Right cardiac atrium (tissue), 5 donors: Measurements from ENCODE around the gene NLRC5. TPM values are rescaled to one million over a fixed set of nuclear protein-coding genes. Genes with fewer than 3 reads are reported as not detected.
"Not testable (repeated sequence)": the region's sequence is repeated elsewhere in the genome, so short reads cannot be mapped to it uniquely, and the experiment has no call there.

Experiments used
- ATAC-seq, 2 donors: fragments of 200-7000 bp; cut with Tn5 transposase; one replicate each; pipeline versions ENCODE4 v1.8.0 to v1.9.1; 2020; ENCODE audit warnings: moderate library complexity in 2 of 2, mild to moderate bottlenecking in 1 of 2
- DNase-seq, 3 donors: peaks; one replicate each; pipeline ENCODE4 v3.0.0-alpha.2; 2020
- H3K27ac ChIP-seq: one replicate; pipeline ENCODE4 v1.5.1; 2013; ENCODE audit warnings: mild to moderate bottlenecking, low read length, control low read depth, moderate library complexity
- H3K27me3 ChIP-seq: one replicate; pipeline ENCODE4 v1.6.1; 2013; ENCODE audit not compliant: control insufficient read depth, insufficient read depth
- H3K4me1 ChIP-seq: one replicate; pipeline ENCODE4 v1.6.1; 2013; ENCODE audit warnings: low read length; ENCODE audit not compliant: control insufficient read depth, insufficient read depth
- H3K4me3 ChIP-seq: one replicate; pipeline ENCODE4 v1.5.1; 2013; ENCODE audit warnings: low read length, control low read depth
- H3K9me3 ChIP-seq: one replicate; pipeline ENCODE4 v1.6.1; 2013; ENCODE audit warnings: low read length; ENCODE audit not compliant: control insufficient read depth
- WGBS: extraction: QIAGEN DNeasy Blood & Tissue Kit; methylation state at CpG from one replicate; pipeline ENCODE4 v1.1.7; 2013; 5-methylcytosine and 5-hydroxymethylcytosine counted together
- intact Hi-C, 4 donors: fragments of 100-400 bp; cut with DNase I; formaldehyde crosslinking; loops; one replicate each; pipeline versions ENCODE4 v1.11.0 to v1.14.0; 2022 to 2023
- polyA plus RNA-seq: library from polyadenylated mRNA; stranded (reverse); fragments of 200-250 nt; gene quantifications from one replicate; pipeline ENCODE4 v1.2.3, GENCODE V29; 2013
- total RNA-seq, 4 donors: library from RNA; stranded (reverse); fragmentation: NEBNext Ultra II Directional; extraction: Animal tissue kit (Norgen Biotek cat#: 25700); gene quantifications; one replicate each; pipeline ENCODE4 v1.2.1, GENCODE V29; 2021
- donor health status: healthy with polysubstance abuse.
- donor health status: DM: no; HTN: yes; CAD: no.
- donor health status: DM: no; HTN: no; CAD: no.
- donor health status: DM: no; HTN: yes; CAD: no; lungs with severe emphysema.
- donor health status: DM: yes; HTN: yes; CAD: no.

The NLRC5 gene
- total and polyA plus RNA-seq, 5 donors, result 7.9 to 25.0 (median 9.9) TPM

GRCh38 chr16:57069635-57070370 is 80.4 kb downstream of the NLRC5 start:
- no peaks in the 10 kb centered on the region for H3K27me3 ChIP-seq
- H3K4me3 ChIP-seq, result no peak overlapping the region
- WGBS, result 82% methylated on average over 8 of the region's 8 CpGs
- no peak overlapping the region for H3K27ac ChIP-seq
- no peaks in the 10 kb centered on the region for H3K4me1 ChIP-seq
- H3K9me3 ChIP-seq, result no peaks in the 10 kb centered on the region
- no peak for ATAC-seq
- intact Hi-C loops, result no loop called here
- no peak for DNase-seq

- ATAC-seq (no peak), DNase-seq (no peak)
- H3K9me3 ChIP-seq, result no peaks in the 10 kb centered on the region
- no peaks in the 10 kb centered on the region for H3K4me1 ChIP-seq
- WGBS, result 100% methylated on average over 2 of the region's 2 CpGs
- no peak overlapping the region for H3K4me3 ChIP-seq
- H3K27me3 ChIP-seq, result no peaks in the 10 kb centered on the region
- intact Hi-C loops, result no loop called here
- no peak overlapping the region for H3K27ac ChIP-seq
These were observed 81.1 kb downstream of the NLRC5 start for GRCh38 chr16:57070424-57070823.

GRCh38 chr16:57071081-57071732 is 81.8 kb downstream of the NLRC5 start:
- ATAC-seq, H3K4me3 ChIP-seq, DNase-seq, H3K9me3 ChIP-seq, H3K27me3 ChIP-seq, H3K27ac ChIP-seq, intact Hi-C loops, H3K4me1 ChIP-seq: not testable (repeated sequence)
- 93% methylated on average over 4 of the region's 4 CpGs for WGBS

- DNase-seq (no peak), ATAC-seq (peak in 1 of 2 donors; percentile 29)
- H3K9me3 ChIP-seq, result no peaks in the 10 kb centered on the region
- 74% methylated on average over 3 of the region's 3 CpGs for WGBS
- H3K27ac ChIP-seq, result no peak overlapping the region
- intact Hi-C loops, result no loop called here
- H3K4me3 ChIP-seq, result no peak overlapping the region
- H3K27me3 ChIP-seq, result no peaks in the 10 kb centered on the region
- H3K4me1 ChIP-seq, result no peaks in the 10 kb centered on the region
These were observed 82.7 kb downstream of the NLRC5 start for GRCh38 chr16:57071831-57072582.

GRCh38 chr16:57072616-57073275 is 83.4 kb downstream of the NLRC5 start:
- Histone ChIP-seq H3K4me3 (no peak overlapping the region), H3K27ac (no peak overlapping the region), H3K4me1 (no peaks in the 10 kb centered on the region), H3K9me3 (no peaks in the 10 kb centered on the region), H3K27me3 (no peaks in the 10 kb centered on the region)
- DNase-seq (no peak), ATAC-seq (no peak)
- intact Hi-C loops, result no loop called here
- WGBS, result 66% methylated on average over 8 of the region's 8 CpGs

- intact Hi-C loops, result loop anchor here in 1 of 4 donors (5.0 kb wide), 1 partner anchor 95 kb away; no protein-coding TSS in a partner anchor
- Histone ChIP-seq H3K27me3 (no peaks in the 10 kb centered on the region), H3K27ac (no peak overlapping the region), H3K4me3 (no peak overlapping the region), H3K4me1 (no peaks in the 10 kb centered on the region), H3K9me3 (no peaks in the 10 kb centered on the region)
- DNase-seq, result no peak
- 74% methylated on average over 7 of the region's 7 CpGs for WGBS
- peak in 1 of 2 donors; percentile 8 for ATAC-seq
These were observed 88.4 kb downstream of the NLRC5 start for GRCh38 chr16:57077714-57078113.

GRCh38 chr16:57081744-57082143 is 92.4 kb downstream of the NLRC5 start:
- Histone ChIP-seq H3K9me3 (no peaks in the 10 kb centered on the region), H3K4me1 (no peaks in the 10 kb centered on the region), H3K4me3 (no peak overlapping the region), H3K27ac (no peak overlapping the region), H3K27me3 (no peaks in the 10 kb centered on the region)
- DNase-seq (no peak), ATAC-seq (no peak)
- intact Hi-C loops, result loop anchor here (5.0 to 10.0 kb wide), 2 partner anchors 86 to 333 kb away; no protein-coding TSS in a partner anchor

GRCh38 chr16:57082664-57083063 is 93.3 kb downstream of the NLRC5 start:
- ATAC-seq, result no peak
- 93% methylated on average over 6 of the region's 6 CpGs for WGBS

GRCh38 chr16:57083485-57084126 is 94.2 kb downstream of the NLRC5 start:
- Histone ChIP-seq H3K27me3 (no peaks in the 10 kb centered on the region), H3K27ac (no peak overlapping the region), H3K4me3 (no peak overlapping the region), H3K9me3 (no peaks in the 10 kb centered on the region), H3K4me1 (no peaks in the 10 kb centered on the region)
- 73% methylated on average over 7 of the region's 7 CpGs for WGBS
- intact Hi-C loops, result loop anchor here (5.0 to 10.0 kb wide), 2 partner anchors 84 to 331 kb away; no protein-coding TSS in a partner anchor
- DNase-seq (no peak), ATAC-seq (no peak)

More at GRCh38 chr16:57082664-57083063, 93.3 kb downstream of the NLRC5 start:
- H3K27ac ChIP-seq, result no peak overlapping the region
- no peaks in the 10 kb centered on the region for H3K9me3 ChIP-seq
- no peaks in the 10 kb centered on the region for H3K4me1 ChIP-seq
- DNase-seq, result no peak
- no peak overlapping the region for H3K4me3 ChIP-seq
- intact Hi-C loops, result loop anchor here (5.0 to 10.0 kb wide), 2 partner anchors 85 to 332 kb away; no protein-coding TSS in a partner anchor
- H3K27me3 ChIP-seq, result no peaks in the 10 kb centered on the region

GRCh38 chr16:57084257-57084770 is 95.0 kb downstream of the NLRC5 start:
- H3K4me1 ChIP-seq, result no peaks in the 10 kb centered on the region
- peak; percentile 63 to 83 (median 83) for DNase-seq
- 14% methylated on average over 9 of the region's 9 CpGs for WGBS
- H3K4me3 ChIP-seq, result no peak overlapping the region
- ATAC-seq, result peak; percentile 75 to 81
- no peaks in the 10 kb centered on the region for H3K9me3 ChIP-seq
- no peaks in the 10 kb centered on the region for H3K27me3 ChIP-seq
- intact Hi-C loops, result loop anchor here (5.0 to 10.0 kb wide), 2 partner anchors 83 to 330 kb away; no protein-coding TSS in a partner anchor
- H3K27ac ChIP-seq, result no peak overlapping the region
